ENCODE measurements around the gene JUP.
"Not testable (repeated sequence)": the region's sequence is repeated elsewhere in the genome, so short reads cannot be mapped to it uniquely, and the experiment has no call there.

JUP gene

DNA sequence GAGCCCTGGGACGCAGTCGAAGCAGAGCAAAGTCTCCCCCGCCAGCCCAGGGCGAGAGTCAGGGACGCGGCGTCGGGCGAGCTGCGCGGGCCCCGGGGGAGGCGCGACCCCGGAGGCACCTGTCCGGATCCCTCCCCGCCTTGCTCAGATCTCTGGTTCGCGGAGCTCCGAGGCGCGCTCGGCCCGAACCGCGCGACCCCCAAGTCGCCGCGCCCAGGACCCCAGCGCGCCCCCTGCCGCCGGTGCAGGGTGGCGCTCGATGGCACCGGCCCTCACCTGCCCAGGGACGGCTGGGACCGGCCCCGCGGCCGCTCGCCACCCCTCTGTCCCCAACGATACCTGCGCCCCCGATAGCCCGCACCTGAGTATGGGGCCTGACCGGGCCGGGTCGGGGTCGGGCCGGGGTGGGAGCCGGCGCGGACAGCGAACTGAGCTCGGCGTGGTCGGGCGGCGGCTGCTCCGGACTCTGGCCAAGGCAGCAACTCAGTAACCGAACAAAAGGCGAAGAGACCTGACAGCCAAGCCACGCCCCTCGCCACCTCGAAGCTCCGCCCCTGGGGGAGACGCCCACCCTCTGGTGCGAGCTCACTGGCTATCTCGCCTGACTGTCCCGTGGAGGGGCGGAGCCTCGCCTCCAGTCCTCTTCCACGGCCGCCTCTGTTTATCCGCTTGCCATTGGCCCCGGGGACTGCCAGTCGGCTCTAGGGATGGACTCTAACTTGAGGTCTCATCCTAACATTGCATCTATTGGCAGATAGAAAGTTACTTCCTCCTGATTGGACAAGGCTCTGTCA lies at the start of gene JUP:
TSS of gene JUP (minus strand) at position 485 of the 794 bp plus-strand sequence. CDS start 14,857 bp downstream, outside the sequence.
- peak; percentile 82 to 94 (median 90) for DNase-seq (ENCODE audit: low read depth in 3 of 3)

DNA sequence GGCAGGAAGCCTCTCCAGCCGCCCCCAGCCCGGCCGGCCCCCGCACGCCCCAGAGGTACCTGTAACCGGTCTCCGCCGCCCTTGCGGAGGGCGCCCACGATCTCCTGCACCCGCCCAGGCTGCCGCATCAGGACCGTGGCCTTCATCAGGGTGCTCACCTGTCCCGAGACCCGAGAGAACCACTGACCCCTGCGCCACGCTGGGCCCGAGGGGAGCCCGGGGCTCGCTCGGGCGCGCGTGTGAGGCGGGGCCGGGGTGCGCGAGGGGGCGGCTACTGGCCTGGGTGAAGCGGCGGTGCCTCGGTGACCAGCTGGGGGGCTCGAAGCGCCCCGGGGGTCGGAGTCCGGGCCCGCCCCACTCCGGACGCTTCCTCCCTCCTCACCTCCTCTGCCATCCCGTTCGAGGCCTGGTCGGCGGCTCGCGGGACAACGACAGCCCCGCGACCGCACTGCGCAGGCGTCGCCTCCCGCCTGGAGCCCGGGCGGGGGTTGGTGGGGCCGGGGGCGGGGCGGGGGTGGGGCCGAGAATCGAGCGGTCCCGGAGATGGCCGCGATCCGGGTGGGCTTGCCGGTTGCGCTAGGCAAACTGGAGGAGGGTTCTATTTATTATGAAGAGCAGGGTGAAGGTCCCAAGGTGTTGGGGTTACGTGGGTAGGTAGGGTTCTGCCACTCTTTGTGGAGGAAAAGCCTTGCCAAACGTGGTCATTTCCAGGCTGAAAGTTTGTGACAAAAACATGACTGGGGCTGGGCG lies 49.5 kb upstream of the JUP start, which contains the start of gene NT5C3B:
TSS of gene NT5C3B (minus strand) at position 433 of the 750 bp plus-strand sequence. CDS start at position 394, 39 bp downstream.
- DNase-seq (ENCODE audit: low read depth in 3 of 3), result peak in 2 of 3 donors; percentile 21 to 47

DNA sequence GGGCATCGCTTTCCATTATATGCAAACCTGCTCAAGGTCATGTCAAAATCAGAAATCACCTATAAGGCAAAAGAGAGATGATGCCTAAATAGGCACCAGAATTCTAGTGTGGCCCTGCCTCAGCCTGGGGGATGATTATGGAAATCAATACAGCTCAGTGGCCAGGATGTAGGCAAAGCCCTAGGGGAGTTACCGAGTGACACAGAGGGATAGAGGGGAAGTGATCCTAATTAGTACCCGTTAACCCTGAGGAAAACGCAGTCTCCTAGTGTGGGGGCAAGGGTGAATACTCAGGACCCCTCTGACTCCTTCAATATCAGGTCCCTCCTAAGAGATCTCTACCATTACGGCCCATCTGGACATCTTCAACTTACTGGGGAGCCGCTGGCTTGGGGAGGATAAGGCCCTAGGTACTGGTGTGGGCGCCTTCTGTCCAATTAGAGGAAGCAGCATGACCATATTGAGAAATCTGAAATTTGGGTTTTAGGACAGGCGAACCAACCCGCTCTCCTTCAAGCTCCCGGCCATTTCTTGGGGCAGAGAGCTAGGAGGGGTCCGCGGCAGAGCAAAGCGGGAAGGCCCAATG lies 48.8 kb upstream of the JUP start:
- DNase-seq (ENCODE audit: low read depth in 3 of 3), result no peak

DNA sequence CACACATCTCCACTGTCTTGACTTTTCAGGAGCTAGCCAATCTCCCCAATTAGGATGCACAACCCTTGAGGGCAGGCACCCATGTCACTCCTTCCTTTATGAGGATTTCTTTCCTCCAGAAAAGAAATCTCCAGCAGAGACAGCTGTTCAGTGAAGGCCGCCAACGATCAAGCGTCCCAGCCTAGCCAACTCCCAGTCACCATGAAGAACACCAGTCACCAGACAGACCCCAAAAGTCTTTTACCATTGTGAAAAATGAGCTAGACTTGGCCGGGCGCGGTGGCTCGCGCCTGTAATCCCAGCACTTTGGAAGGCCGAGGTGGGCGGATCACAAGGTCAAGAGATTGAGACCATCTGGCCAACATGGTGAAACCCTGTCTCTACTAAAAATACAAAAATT lies 43.5 kb upstream of the JUP start:
- not testable (repeated sequence) for DNase-seq (ENCODE audit: low read depth in 3 of 3)

DNA sequence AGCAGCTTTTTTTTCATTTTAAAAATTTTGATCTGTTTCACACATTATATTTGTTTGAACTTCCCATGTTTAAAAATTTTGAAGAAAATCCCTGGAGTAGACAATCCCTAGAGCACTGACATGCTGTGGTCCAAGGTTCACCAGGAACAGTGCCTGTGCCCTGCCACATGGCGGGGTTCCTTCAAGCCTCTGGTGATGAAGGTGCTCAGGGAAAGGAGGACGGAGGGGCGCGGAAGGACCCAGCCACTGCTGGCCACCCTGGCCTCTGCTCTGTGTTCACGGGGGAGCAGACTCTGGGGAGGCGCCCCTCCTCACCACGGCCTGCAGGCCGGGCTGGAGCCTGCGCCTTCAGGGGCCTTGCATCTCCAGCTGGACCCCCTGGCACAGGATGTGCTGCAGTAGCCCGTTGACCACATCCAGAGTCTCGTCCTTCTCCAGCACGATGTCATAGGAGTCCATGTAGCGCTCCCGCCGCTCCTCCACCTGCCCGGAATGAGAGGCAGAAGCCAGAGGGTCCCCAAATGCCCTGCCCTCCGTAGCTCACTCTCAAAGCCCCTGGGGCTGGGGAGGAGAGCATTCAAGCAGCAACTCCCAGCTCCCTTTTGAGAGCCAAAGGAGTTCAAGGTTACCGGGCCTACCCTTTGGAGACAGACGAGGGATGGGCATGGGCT lies 38.8 kb upstream of the JUP start:
- DNase-seq (ENCODE audit: low read depth in 3 of 3), result no peak

DNA sequence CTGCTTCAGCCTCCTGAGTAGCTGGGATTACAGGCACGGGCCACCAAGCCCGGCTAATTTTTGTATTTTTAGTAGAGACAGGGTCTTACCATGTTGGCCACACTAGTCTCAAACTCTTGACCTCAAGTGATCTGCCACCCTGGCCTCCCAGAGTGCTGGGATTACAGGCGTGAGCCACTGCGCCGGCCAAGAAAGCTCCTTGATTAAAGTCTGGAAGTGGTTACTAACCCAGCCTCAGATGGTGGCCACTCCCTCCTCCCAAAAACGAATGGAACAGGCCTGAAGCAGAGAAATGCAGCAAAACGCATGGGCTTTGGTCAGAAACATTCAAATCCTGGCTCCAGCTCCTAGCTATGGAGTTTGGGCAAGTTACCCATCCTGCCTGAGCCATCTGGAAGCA lies 37.6 kb upstream of the JUP start:
- DNase-seq (ENCODE audit: low read depth in 3 of 3), result no peak

DNA sequence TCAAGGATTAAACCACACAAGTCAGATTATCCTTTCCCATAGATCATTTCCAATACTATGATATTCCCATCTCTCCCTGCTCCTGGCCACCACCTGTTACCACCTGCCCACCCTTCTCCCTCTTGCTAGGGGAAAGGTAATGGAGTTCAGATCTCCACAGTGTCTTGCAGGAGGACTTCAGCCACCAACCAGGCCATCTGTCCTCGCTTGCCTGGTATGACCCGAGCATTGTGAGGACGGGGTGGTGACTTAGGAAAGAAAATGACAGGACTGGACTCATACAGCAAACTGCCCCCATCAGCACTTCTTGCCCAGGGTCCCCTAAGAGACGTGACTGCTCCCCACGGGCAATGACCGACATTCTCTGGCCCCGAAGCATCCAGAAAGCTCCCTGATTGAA lies 37.1 kb upstream of the JUP start:
- DNase-seq (ENCODE audit: low read depth in 3 of 3), result no peak

DNA sequence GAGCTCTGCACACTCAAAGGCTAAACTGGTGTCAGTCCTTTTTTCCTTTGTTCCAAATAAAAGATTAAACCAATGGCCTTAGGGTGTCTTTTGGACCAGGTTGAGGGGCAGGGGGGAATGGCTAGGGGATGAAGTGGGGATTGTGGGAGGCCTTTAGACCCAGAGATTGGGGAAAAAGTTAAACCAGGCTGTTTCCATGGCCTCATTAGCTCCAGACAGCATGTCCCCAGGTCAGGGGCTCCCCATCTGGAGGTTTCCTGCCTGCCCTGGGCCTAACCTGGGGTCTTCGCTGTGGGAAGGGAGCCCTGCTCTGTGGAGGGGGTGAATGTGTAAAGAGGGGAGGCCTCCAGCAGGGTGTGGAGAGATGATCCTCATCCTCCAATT lies 36.6 kb upstream of the JUP start:
- DNase-seq (ENCODE audit: low read depth in 3 of 3), result no peak

DNA sequence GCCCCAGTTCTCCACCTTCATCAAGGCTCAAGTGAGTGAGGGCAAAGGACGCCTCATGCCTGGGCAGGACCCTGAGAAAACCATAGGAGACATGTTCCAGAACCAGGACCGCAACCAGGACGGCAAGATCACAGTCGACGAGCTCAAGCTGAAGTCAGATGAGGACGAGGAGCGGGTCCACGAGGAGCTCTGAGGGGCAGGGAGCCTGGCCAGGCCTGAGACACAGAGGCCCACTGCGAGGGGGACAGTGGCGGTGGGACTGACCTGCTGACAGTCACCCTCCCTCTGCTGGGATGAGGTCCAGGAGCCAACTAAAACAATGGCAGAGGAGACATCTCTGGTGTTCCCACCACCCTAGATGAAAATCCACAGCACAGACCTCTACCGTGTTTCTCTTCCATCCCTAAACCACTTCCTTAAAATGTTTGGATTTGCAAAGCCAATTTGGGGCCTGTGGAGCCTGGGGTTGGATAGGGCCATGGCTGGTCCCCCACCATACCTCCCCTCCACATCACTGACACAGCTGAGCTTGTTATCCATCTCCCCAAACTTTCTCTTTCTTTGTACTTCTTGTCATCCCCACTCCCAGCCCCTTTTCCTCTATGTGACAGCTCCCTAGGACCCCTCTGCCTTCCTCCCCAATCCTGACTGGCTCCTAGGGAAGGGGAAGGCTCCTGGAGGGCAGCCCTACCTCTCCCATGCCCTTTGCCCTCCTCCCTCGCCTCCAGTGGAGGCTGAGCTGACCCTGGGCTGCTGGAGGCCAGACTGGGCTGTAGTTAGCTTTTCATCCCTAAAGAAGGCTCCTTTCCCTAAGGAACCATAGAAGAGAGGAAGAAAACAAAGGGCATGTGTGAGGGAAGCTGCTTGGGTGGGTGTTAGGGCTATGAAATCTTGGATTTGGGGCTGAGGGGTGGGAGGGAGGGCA lies 36.0 kb upstream of the JUP start:
- DNase-seq (ENCODE audit: low read depth in 3 of 3), result no peak

DNA sequence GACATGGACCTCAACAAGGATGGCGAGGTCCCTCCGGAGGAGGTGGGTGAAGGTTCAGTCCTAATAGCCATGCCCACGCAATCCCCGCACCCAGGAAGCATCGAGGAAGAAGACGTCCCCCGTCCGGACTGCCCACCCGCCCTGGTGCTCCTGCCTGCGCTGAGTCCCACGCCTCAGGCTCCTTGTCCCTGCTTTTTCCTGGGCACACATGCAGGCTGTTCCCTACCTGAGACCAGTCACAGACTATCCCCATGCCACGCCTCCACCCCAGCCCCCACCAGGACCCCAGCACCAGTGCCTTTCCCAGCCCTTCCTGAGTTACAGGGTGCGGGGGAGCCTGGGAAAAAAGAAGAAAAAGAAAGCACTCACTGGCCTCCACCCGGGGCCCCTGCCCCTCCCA lies 35.3 kb upstream of the JUP start:
- DNase-seq (ENCODE audit: low read depth in 3 of 3), result no peak

DNA sequence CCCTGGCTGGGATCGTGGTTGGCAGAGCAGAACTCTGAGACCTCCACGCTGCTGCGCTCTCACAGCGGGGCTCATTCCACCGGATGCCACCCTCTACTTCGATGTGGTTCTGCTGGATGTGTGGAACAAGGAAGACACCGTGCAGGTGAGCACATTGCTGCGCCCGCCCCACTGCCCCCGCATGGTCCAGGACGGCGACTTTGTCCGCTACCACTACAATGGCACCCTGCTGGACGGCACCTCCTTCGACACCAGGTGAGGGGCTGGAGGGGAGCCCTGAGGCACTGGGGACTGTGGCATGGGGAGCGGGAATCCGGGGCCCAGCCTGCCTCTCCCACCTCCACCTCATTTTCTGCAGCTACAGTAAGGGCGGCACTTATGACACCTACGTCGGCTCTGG lies 31.5 kb upstream of the JUP start:
- DNase-seq (ENCODE audit: low read depth in 3 of 3), result no peak

DNA sequence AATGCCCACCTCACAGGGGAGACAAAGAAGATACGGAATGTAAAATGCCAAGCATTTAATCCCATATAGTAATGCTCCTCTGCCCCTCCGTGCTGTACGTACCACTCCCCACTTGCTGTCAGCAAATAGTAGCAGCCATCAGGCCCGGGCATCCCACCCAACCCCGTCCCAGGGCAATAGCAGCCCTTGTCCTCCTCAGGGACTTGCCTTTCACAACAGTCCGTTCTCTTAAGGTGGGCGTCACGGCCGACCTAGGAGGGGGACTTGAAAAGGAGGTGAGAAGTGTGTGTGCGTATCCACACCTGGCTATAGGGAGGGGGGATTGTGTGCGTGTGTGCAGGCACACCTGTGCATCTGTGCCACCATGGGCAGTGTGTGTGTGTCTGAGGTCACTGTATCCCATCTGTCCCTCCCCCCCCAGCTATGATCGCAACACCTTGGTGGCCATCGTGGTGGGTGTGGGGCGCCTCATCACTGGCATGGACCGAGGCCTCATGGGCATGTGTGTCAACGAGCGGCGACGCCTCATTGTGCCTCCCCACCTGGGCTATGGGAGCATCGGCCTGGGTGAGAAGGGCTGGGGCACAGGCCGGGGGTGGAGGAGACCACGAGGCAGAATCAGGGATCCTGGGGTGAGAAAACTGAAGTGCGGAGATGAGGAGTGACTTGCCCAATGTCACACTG lies 30.3 kb upstream of the JUP start:
- no peak for DNase-seq (ENCODE audit: low read depth in 3 of 3)

DNA sequence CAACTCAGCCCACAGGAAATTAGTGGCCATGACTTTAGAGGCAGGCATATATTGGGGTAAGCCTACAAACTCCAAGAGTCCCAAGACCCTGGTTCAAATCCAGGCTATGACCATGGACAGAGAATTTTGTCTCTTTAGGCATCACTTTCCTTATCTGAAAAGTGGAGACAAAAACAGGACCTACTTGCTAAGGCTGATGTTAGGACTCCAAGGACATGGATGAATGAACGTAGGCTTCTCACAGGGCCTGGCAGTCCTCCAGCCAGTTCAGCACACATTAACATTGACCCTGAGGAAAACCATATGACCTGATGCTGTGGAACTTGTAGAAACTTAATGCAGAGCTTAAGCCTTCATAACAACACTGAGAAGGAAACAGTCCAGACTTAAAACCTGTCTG lies 27.7 kb upstream of the JUP start:
- no peak for DNase-seq (ENCODE audit: low read depth in 3 of 3)

DNA sequence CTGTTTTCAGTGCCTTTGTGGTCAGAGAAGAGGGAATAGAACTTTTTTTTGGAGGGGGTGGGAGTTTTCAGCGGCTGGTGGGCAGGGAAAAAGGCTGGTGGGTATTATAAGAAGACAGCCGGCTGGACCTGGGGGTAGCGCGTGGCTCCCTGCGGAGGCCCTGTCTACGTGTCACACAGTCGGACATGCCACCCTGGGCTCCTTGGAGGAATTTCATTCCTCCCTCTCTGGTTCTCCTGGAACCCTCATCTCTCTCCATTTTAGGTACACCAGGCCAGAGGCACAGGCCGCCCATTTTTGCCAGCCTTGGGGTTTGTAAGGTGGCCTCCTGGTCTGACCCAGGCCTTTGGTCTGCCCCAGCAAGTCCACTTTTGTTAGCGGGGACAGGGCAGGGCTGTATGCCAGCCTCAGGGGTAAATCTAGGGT lies 27.2 kb upstream of the JUP start:
- DNase-seq (ENCODE audit: low read depth in 3 of 3), result no peak

DNA sequence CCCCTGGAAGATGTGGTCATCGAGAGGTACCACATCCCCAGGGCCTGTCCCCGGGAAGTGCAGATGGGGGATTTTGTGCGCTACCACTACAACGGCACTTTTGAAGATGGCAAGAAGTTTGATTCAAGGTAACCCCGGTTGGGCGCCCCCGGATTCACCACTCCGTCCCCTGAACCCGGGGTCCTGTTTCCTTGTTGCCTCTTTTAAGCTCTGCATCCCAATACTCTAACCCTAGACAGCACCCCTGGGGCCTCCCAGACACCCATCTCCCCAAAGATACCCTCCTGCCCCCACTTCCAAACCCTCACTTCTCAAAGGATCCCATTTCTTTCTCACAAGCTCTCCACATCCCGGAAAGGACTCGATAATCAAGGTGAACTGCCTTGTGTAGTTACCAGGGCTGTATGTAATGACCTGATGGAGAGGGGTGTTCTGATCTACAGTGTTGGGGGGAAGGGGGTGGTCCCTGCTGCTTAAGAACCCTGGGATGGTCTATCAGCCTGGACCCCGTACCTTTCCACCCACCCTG lies 26.7 kb upstream of the JUP start:
- no peak for DNase-seq (ENCODE audit: low read depth in 3 of 3)

DNA sequence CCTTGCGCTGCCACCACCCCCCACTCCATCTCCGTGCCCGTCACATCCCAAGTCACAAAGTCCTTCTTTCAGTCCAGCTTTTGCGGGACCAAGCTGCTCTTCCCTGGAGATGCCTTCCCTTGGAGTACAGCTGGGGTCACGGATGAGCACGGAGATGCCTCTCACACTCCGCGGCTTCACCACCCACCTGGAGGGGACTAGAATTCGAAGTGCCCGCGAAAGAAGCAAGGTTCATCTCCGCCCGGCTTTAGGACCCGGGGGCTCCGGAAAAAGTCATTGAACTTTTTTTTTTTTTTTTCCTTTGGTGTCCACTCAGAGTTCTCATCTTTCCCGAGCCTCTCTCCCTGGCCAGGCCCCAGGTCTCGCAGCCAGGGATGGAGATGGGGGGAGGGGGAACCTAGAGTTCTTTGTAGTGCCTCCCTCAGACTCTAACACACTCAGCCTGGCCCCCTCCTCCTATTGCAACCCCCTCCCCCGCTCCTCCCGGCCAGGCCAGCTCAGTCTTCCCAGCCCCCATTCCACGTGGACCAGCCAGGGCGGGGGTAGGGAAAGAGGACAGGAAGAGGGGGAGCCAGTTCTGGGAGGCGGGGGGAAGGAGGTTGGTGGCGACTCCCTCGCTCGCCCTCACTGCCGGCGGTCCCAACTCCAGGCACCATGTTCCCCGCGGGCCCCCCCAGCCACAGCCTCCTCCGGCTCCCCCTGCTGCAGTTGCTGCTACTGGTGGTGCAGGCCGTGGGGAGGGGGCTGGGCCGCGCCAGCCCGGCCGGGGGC lies 26.1 kb upstream of the JUP start, which contains the start of gene FKBP10:
TSS of gene FKBP10 (plus strand) at position 624 of the 771 bp plus-strand sequence. CDS start at position 655, 31 bp downstream.
- no peak for DNase-seq (ENCODE audit: low read depth in 3 of 3)

DNA sequence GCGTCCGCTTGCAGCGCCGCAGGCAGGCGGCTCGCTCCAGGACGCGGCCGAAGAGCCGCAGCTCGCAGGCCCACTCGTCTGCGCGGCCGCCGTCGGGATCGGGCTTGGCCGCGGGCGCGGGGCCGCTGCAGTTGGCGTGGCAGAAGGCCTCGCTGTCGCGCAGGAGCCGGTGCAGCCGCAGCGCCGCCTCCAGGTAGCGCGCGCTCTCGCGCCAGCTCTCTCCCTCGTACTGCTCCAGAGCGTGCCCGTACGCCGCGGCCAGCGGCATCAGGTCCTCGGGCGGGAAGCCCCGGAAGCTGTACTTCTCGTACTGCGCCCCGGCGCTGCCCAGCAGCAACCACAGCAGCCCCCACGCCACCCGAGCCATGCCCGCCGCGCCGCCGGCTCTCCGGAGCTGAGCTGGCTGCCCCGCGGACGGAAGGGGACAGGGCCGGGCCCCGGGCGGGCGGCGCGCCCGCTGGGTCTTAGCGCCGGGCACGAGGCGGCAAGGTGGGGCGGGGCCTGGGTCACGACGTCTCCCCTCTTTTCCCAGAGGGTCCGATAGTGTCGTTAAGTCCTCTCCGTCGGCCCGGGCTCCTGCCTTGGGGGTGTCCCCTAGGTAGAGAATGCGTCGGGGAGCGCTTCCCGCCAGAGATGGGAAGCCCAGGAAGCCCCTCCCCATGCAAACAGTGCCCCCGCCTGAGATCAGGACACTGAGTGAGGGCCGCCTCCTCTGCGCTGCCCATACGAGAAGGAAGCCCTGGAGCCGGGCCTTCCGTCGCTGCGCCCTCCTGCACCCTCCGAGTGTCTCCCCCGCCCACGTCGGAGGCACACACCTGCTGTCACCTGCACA lies 25.3 kb upstream of the JUP start, which contains the start of gene P3H4:
TSS of gene P3H4 (minus strand) at position 401 of the 832 bp plus-strand sequence. CDS start at position 367, 34 bp downstream.
- DNase-seq (ENCODE audit: low read depth in 3 of 3), result peak; percentile 35 to 66 (median 47)
